IgD-negative memory B cell (primary cell): ENCODE measurements around the gene NRXN2. TPM values are rescaled to one million over a fixed set of nuclear protein-coding genes. Genes with fewer than 3 reads are reported as not detected.

Source experiments
- H3K27ac Mint-ChIP-seq, 3 donors: one replicate each; pipeline ENCODE4 v1.8.0; 2020 to 2022; ENCODE audit warnings: mild to moderate bottlenecking in 3 of 3, mixed read lengths in 3 of 3, moderate library complexity in 1 of 3
- H3K27me3 Mint-ChIP-seq: one replicate; pipeline ENCODE4 v1.8.0; 2021; ENCODE audit warnings: mixed read lengths
- H3K36me3 Mint-ChIP-seq: one replicate; pipeline ENCODE4 v1.8.0; 2020; ENCODE audit warnings: mild to moderate bottlenecking, mixed read lengths
- H3K4me1 Mint-ChIP-seq, 3 donors: one replicate each; pipeline ENCODE4 v1.8.0; 2020 to 2022; ENCODE audit warnings: mixed read lengths in 3 of 3, mild to moderate bottlenecking in 1 of 3
- H3K4me3 Mint-ChIP-seq, 4 donors: one replicate each; pipeline ENCODE4 v1.8.0; 2020 to 2022; ENCODE audit warnings: mild to moderate bottlenecking in 4 of 4, mixed read lengths in 4 of 4, moderate library complexity in 3 of 4
- H3K9me3 Mint-ChIP-seq, 3 donors: one replicate each; pipeline ENCODE4 v1.8.0; 2020 to 2021; ENCODE audit warnings: mixed read lengths in 3 of 3, mild to moderate bottlenecking in 1 of 3
- polyA plus RNA-seq: library from polyadenylated mRNA; unstranded; fragments of 300-500 nt; fragmentation: Illumina TruSeq; gene quantifications from one replicate; pipeline ENCODE4 v1.2.3, GENCODE V29; 2021

Gene NRXN2
- polyA plus RNA-seq, 1 donor from 2014 or later, result not detected

- Mint-ChIP-seq H3K9me3 (no peaks in the 10 kb centered on the region), H3K36me3 (no peaks in the 10 kb centered on the region), H3K27ac (peak overlapping the region in 1 of 3 donors; percentile 94), H3K4me3 (peak overlapping the region in 1 of 4 donors; percentile 39), H3K4me1 (peaks cover 4 to 15% (median 12%) of the 10 kb centered on the region in 3 donors), H3K27me3 (peaks cover 24% of the 10 kb centered on the region)
Measured at GRCh38 chr11:64631675-64632074, 91.3 kb downstream of the NRXN2 start.

DNA sequence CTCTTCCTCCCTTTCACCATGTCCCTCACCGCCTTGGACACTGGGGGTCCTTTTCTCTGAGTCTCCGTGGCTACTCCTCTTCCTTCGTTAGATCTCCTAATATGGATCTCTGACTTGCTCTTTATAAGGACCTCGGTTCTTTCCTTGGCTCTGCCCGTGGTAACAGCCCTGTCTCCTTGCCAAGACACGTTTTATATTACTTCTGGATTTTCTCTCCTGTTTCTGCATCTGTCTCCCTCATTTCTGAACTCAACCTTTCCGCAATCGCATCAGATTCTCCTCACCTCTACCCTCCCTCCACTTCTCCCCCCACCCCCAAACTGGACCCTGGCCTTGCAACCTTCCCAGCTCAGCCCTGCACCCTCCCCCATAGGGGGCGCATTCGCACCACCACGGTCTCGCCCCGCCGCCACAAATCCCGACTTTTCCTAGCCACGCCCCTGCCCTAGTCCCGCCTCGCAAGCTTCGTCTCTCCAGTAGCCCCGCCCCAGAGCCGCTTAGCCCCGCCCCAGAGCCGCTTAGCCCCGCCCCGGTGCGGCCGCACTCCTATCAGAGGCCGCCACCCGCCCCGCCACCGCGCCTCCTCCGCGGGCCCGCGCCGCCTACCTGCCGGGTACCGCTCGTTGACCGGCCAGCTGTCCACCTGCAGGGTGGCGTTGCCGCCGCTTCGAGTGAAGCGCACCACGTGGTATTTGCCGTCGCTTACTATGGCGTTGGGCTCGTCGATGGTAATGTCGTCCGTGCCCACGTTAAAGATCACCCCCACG, 93.0 kb downstream of the NRXN2 start:
- H3K4me1 Mint-ChIP-seq, result peaks cover 6 to 16% (median 14%) of the 10 kb centered on the region in 3 donors
- H3K27ac Mint-ChIP-seq, result peak overlapping the region in 1 of 3 donors; percentile 4
- no peaks in the 10 kb centered on the region for H3K9me3 Mint-ChIP-seq
- no peak overlapping the region for H3K4me3 Mint-ChIP-seq
- peaks cover 15% of the 10 kb centered on the region for H3K27me3 Mint-ChIP-seq
- H3K36me3 Mint-ChIP-seq, result no peaks in the 10 kb centered on the region

DNA sequence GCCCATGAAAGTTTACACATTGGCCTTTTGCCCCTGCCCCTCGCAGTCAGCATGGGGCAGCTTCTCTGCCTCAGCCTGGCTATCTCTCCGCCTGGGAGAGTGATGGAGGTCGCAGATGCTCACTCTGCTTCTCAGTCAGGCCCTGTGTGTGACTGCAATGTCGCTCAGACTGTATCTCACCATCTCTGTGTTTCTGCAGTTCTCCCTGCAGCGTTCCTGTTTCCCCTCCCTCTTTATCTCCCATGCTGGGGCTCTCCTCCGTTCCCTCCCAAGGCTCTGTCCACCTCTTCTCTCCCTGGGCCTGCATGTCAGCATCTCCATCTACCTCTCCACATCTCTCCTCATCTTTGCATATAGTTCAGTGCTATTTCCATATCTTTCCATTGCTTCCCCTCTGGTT, 93.9 kb downstream of the NRXN2 start:
- H3K4me1 Mint-ChIP-seq, result peaks cover 10 to 17% (median 16%) of the 10 kb centered on the region in 3 donors
- peaks cover 8% of the 10 kb centered on the region for H3K27me3 Mint-ChIP-seq
- peak overlapping the region in 1 of 3 donors; percentile 4 for H3K27ac Mint-ChIP-seq
- H3K4me3 Mint-ChIP-seq, result no peak overlapping the region
- H3K9me3 Mint-ChIP-seq, result no peaks in the 10 kb centered on the region
- H3K36me3 Mint-ChIP-seq, result no peaks in the 10 kb centered on the region

GRCh38 chr11:64628596-64628995, 94.4 kb downstream of the NRXN2 start:
- H3K36me3 Mint-ChIP-seq, result no peaks in the 10 kb centered on the region
- no peaks in the 10 kb centered on the region for H3K9me3 Mint-ChIP-seq
- peaks cover 10 to 15% (median 13%) of the 10 kb centered on the region in 3 donors for H3K4me1 Mint-ChIP-seq
- H3K27ac Mint-ChIP-seq, result no peak overlapping the region
- peaks cover 5% of the 10 kb centered on the region for H3K27me3 Mint-ChIP-seq
- H3K4me3 Mint-ChIP-seq, result no peak overlapping the region

DNA sequence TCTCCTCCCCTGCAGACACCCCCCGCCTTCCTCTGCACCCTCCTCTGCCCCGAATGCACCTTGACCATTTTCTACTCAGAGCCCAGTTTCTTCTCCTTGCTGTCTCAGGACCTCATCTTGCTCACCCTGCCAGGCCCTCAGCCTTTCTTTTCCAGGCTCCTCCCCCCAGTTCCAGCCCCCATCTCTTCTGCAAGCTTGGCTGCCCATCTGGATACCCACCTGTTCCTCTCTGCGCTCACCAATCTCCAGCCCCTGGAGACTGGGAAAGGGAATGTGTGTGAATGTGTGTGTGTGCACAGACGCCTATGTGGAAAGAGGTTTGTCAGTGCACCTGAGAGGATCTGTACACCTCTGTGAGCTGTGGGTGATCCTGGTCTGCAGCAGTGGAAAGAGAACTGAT, 95.6 kb downstream of the NRXN2 start:
- Mint-ChIP-seq H3K27me3 (peaks cover 2% of the 10 kb centered on the region), H3K27ac (no peak overlapping the region)

DNA sequence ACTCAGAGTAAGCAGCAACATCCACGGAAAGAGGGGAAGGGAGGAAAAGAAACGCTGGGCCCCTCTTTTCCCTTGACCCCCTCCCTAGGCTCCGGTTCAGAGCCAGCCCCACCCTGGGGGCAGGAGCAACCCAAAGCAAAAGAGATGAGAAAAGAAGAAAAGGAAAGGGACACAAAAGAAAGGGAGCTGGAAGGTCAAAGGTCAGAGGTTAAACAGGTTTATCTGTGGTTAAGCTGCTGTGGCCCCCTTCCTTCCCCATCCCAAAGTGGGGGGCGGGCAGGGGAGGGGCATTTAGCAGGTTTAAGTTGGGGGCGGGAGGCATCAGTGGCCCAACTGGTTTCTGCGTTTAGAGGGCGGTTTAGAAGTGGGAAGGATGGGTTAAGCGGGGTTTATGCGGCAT, 96.4 kb downstream of the NRXN2 start:
- Mint-ChIP-seq H3K27me3 (no peaks in the 10 kb centered on the region), H3K4me3 (no peak overlapping the region), H3K9me3 (no peaks in the 10 kb centered on the region), H3K4me1 (peaks cover 6 to 9% (median 8%) of the 10 kb centered on the region in 3 donors), H3K27ac (no peak overlapping the region), H3K36me3 (peaks cover 1% of the 10 kb centered on the region)

More for the DNA sequence above, 95.6 kb downstream of the NRXN2 start:
- Mint-ChIP-seq H3K9me3 (no peaks in the 10 kb centered on the region), H3K36me3 (no peaks in the 10 kb centered on the region), H3K4me3 (no peak overlapping the region), H3K4me1 (peaks cover 10 to 13% (median 11%) of the 10 kb centered on the region in 3 donors)

GRCh38 chr11:64624883-64625481, 98.0 kb downstream of the NRXN2 start:
- no peak overlapping the region for H3K27ac Mint-ChIP-seq
- H3K4me3 Mint-ChIP-seq, result peak overlapping the region in 1 of 4 donors; percentile 23

DNA sequence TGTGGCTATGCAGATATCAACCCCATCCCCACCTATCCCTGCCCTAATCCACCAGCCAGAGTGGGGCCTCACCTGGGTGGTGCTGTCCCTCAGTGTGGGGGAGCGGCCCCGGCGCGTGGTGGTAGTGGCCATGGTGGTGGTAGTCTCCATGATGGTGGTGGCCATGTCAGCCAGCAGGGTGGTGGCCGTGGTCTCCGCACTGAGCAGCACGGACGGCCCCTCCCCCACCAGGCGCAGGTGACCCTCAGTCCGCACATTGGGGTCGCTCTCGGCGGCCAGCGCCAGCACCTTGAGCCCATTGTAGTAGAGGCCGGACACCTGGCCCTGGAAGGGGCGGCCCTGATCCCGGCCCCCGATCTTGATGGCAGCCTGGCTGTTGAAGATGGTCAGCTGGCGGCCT, 100.3 kb downstream of the NRXN2 start:
- Mint-ChIP-seq H3K27me3 (no peaks in the 10 kb centered on the region), H3K4me1 (peaks cover 6 to 7% (median 7%) of the 10 kb centered on the region in 3 donors), H3K4me3 (no peak overlapping the region), H3K27ac (peak overlapping the region in 1 of 3 donors; percentile 77), H3K9me3 (no peaks in the 10 kb centered on the region), H3K36me3 (peaks cover 1% of the 10 kb centered on the region)

More at GRCh38 chr11:64624883-64625481, 98.0 kb downstream of the NRXN2 start:
- Mint-ChIP-seq H3K36me3 (peaks cover 1% of the 10 kb centered on the region), H3K4me1 (peaks cover 6 to 7% (median 6%) of the 10 kb centered on the region in 3 donors), H3K27me3 (no peaks in the 10 kb centered on the region), H3K9me3 (no peaks in the 10 kb centered on the region)

DNA sequence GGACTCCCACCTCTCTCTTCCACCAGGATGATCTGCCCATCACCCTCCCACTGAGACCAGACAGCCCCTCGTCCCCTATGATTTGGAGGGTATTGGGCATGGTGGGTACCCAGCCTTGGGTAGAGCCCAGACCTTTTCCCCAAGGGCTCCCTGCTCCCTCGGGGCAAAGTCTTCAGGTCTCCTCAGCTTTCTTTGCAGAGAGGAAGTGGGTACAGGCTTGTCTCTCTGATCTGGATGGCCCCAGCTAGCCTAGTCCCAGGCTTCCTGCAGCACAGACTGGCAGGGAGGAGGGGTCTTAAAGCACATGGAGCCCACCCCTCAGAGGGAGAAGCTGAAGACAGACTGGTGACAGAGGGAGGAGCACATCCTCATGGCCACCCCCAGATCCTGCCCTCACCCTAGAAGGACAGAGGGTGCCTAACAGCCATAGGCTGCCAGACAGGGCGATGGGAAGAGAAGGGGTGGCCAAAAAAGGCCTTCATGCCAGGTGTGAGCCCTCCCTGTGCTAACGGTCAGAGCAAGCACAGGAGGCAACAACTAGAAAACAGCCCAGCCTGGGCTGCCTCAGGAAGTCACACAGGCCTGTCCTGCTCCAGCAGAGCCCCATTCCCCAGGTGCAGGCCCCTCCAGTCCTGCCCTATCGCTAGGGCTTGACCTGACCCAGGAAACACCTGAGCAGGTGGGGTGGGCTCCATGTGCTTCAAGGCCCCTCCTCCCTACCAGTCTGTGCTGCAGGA, 101.5 kb downstream of the NRXN2 start:
- H3K27me3 Mint-ChIP-seq, result no peaks in the 10 kb centered on the region
- H3K9me3 Mint-ChIP-seq, result no peaks in the 10 kb centered on the region
- H3K4me3 Mint-ChIP-seq, result no peak overlapping the region
- H3K27ac Mint-ChIP-seq, result no peak overlapping the region
- H3K4me1 Mint-ChIP-seq, result peaks cover 6 to 7% (median 7%) of the 10 kb centered on the region in 3 donors
- peaks cover 1% of the 10 kb centered on the region for H3K36me3 Mint-ChIP-seq

DNA sequence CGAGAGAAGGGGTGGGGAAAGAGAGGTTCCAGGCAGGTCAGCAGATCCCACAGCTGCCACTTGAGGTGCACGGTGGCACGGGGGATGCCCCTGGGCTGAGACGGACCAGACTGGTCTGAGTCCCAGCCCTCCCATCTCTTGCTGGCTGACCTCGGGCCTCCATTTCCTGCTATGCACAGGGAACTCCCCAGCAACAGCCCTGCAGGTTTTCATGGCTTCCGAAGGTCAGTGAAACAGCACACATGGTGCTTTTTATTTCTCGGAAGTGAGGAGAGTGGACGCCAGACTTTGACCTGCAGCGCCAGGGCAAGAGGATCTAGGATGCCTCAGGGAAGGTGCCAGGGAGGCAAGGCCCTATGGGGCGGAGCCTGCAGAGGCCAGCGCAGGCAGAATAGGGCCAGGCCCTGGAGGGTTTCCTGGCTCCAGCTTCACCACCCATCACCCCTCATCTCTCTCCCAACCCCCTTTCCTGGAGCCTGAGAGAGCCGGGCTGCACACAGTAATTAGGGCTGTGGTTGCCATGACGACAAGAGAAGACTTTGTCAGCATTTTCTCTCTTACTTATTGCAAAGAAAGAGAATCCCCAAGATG, 102.5 kb downstream of the NRXN2 start:
- no peak overlapping the region for H3K4me3 Mint-ChIP-seq
- H3K4me1 Mint-ChIP-seq, result peaks cover 6 to 7% (median 7%) of the 10 kb centered on the region in 3 donors
- no peaks in the 10 kb centered on the region for H3K9me3 Mint-ChIP-seq
- H3K27ac Mint-ChIP-seq, result no peak overlapping the region
- H3K27me3 Mint-ChIP-seq, result no peaks in the 10 kb centered on the region
- peaks cover 1% of the 10 kb centered on the region for H3K36me3 Mint-ChIP-seq

GRCh38 chr11:64619811-64620380, 103.1 kb downstream of the NRXN2 start:
- no peak overlapping the region for H3K4me3 Mint-ChIP-seq
- H3K9me3 Mint-ChIP-seq, result no peaks in the 10 kb centered on the region
- no peak overlapping the region for H3K27ac Mint-ChIP-seq
- H3K27me3 Mint-ChIP-seq, result no peaks in the 10 kb centered on the region
- H3K4me1 Mint-ChIP-seq, result peaks cover 4% of the 10 kb centered on the region in 3 donors
- H3K36me3 Mint-ChIP-seq, result peaks cover 1% of the 10 kb centered on the region

DNA sequence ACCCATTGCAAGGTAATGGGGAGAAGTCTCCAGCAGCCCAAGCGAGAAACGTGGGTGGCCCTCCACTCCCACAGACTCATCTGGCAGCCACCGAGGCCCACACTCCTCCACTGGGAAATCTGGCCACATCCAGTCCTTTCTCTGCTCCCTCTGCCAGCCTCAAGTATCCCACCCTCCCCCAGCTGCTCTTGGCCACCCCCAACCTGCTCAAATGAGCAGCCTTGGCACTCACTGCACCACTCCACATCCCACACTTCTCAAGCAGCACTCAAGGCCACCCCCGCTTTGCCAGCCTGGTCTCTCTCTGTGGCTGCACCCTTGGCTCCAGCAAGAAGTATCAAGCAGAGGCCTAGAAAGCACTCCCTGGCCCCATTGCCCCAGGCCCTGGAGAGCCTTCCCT, 103.8 kb downstream of the NRXN2 start:
- Mint-ChIP-seq H3K36me3 (peaks cover 1% of the 10 kb centered on the region), H3K27me3 (no peaks in the 10 kb centered on the region), H3K4me1 (peaks cover 0 to 2% (median 2%) of the 10 kb centered on the region in 3 donors), H3K9me3 (no peaks in the 10 kb centered on the region), H3K27ac (no peak overlapping the region), H3K4me3 (no peak overlapping the region)

DNA sequence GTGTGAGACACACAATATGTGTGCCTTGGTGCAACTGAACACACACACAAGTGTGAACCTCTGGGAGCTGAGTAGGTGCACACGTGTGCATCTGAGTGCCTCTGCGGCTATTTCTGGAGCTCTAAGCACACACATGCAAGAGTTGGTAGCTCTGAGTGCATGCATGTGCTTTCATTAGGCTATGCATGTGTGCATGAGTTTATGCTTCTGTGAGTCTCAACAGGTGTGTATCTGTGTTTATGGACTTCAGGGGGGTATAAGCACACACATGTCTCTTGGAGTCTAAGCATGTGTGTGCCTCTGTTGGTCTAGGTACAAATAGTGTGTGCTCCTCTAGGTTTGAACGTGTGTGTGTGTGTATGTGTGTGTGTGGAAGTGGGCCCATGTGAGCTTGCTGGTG, 106.2 kb downstream of the NRXN2 start:
- no peaks in the 10 kb centered on the region for H3K36me3 Mint-ChIP-seq

GRCh38 chr11:64614917-64615316, 108.1 kb downstream of the NRXN2 start:
- Mint-ChIP-seq H3K27me3 (no peaks in the 10 kb centered on the region), H3K36me3 (peaks cover 2% of the 10 kb centered on the region), H3K4me1 (peaks cover 0 to 2% (median 0%) of the 10 kb centered on the region in 3 donors), H3K27ac (no peak overlapping the region), H3K9me3 (no peaks in the 10 kb centered on the region), H3K4me3 (no peak overlapping the region)

More for the DNA sequence above, 106.2 kb downstream of the NRXN2 start:
- Mint-ChIP-seq H3K27me3 (no peaks in the 10 kb centered on the region), H3K4me3 (no peak overlapping the region), H3K27ac (no peak overlapping the region), H3K9me3 (no peaks in the 10 kb centered on the region), H3K4me1 (peaks cover 0 to 2% (median 2%) of the 10 kb centered on the region in 3 donors)
